Activated gamma-delta T cell treated with anti-CD3 and anti-CD28 coated beads, Interleukin-2, amount 50 U/mL, for 16 hours (primary cell): ENCODE measurements around the gene ARHGEF12.
A peak's percentile ranks its signal among the peaks of the same experiment; 100 is the strongest.

Source experiments
- DNase-seq: peaks from one replicate; pipeline ENCODE4 v3.0.0-alpha.2; 2020; ENCODE audit warnings: low read depth

Gene ARHGEF12

DNA sequence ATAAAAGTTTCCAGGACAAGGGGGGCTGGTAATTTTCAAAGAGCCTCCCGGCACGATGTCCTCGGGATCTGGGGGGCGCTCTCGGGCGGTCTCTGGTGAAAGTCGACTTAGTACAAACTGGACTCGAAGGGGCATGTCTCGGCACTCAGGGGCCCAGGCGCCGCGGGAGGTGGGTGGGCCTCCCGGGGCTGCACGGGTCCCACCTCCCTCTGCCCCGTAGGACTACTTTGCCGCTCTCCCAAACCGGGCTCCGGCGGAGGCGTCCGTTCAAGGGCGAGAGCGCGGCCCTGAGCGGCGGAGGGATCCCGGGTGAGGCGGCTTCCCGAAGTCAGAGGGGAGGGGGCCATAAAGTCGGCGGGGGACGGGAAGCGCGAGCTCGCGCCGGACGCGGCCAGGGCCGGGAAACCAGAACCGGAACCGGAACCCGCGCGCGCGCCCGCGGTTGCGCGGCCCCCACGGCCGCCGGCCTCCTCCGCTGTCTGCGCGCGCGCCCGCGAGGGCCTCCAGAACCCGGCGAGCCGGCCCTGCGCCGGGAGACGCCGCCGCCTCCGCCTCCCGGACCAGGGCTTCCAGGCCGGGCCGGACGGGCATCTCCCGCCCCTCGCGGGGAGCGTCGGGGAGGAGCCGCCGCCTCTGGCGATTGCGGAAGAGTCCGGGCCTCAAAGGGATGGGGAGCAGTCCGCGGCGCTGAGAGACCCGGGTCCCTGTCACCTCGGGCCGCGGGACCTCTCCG lies at the start of gene ARHGEF12:
Gene ARHGEF12 (plus strand): TSS at position 506 of the 733 bp plus-strand sequence. CDS start 831 bp downstream, outside the sequence.
- DNase-seq = peak; percentile 40

GRCh38 chr11:120288021-120288420 lies 48.2 kb upstream of the ARHGEF12 start:
- no peak for DNase-seq

DNA sequence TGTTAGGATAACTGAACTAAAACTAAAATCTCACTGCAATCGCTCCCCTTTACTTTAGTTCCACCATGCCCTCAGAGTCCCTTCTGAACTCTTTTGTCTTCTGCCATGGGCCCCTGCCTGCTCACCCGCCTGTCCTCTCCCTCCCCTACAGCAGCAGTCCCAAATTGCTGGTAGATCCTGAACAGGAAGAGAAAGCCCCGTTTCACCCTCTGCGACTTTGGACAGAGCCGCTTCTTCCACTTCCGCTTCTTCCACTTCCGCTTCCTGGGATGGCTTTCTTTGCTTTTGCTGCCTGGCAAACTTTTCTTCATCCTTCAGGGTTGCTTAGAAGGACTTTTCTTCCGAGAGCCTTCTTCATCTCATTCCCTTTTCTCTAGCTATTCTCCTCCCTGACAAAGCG lies 46.8 kb upstream of the ARHGEF12 start:
- no peak for DNase-seq

DNA sequence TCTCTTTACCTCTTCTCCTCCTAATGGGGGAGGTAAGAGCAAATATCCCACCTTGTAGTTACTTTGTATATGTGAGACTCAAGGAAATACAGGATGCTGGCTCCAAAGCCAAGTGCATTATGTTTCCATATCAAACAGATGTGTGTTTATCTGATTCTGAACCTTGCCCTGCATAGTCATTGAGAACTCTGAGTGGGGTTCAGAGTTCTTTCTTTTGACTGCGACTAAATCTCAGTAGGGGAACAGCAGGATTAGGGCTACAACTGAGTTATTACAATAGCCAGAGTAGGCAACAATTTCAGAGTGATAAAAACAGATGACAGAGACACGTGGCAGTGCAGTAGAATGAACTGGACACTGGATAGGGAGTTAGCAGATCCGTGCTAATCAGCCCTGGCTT lies 45.3 kb upstream of the ARHGEF12 start:
- no peak for DNase-seq

- DNase-seq = no peak
Measured at GRCh38 chr11:120293038-120293800, 43.0 kb upstream of the ARHGEF12 start.

DNA sequence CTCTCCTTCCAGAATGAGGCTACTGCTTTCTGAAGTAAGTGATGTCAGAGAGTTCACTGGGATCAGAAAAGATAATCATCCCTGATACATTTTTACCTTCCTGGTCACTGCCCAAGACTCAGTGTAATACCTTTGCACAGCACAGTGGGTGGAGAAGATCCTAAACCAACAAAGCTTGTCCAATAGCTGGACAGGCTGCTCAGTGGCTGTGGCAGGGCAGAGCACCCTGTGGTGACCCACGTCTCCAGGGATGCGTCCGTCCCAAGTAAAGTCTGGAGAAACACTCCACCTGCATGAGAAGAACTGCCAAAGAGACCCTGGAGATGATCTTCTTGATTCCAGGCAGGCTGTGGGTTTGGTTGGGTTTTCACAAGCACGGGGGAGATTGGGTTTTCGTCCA lies 42.1 kb upstream of the ARHGEF12 start:
- no peak for DNase-seq

GRCh38 chr11:120295099-120295498 lies 41.1 kb upstream of the ARHGEF12 start:
- DNase-seq = no peak

GRCh38 chr11:120296554-120296953 lies 39.7 kb upstream of the ARHGEF12 start:
- DNase-seq = no peak

DNA sequence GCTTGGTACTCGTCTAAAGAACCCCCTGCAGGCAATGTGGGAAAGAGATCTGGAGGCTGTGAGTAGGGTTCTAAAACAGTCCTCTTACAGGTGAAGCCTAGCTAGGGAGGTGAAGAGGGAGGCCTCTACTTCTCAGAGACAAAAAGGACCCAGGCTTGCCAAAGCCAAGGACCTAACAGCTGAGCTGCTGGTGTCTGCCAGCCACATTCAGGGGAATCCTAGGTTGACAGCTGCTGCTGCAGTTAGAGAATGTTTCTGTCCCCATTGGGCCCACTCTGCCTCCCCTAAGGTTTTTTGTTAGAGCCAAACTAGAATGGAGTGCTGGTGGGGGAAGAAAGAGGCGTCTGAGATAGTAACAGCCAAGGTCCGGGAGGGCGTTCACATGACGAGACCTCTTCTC lies 37.8 kb upstream of the ARHGEF12 start:
- no peak for DNase-seq

- no peak for DNase-seq
Measured at GRCh38 chr11:120302001-120302805, 34.0 kb upstream of the ARHGEF12 start.

DNA sequence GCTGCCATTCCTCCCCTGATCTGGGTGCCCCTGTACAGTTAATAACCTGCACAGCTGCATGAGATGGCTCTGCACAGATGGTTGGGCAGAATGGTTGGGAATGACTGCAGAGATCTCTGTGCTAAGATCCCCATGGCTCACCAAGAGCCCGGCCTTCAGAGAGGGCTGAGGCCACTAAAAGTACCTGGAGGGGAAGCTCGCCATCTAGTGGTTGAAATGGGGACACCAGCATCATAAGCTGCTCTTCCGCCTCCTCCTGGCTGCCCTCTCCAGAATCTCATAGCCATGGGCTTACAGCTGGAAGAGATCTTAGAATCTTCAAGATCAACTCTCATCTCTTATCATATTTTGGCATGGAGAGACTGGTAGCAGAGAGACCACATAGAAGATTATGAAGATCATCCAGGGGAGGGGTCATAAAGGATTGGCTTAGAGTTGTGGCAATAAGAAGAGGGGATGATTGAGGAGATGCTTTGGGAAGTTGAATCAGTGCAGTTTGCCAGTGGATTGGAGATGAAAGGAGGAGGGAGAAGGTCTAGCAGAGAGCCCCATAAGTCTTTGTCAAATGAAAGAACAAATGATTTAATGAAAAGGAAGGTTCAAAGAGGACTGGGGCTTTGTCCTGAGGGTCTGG lies 33.1 kb upstream of the ARHGEF12 start:
- DNase-seq = peak; percentile 49

- DNase-seq = no peak
Measured at GRCh38 chr11:120304526-120304925, 31.7 kb upstream of the ARHGEF12 start.

- DNase-seq = no peak
Measured at GRCh38 chr11:120305286-120305685, 30.9 kb upstream of the ARHGEF12 start.

DNA sequence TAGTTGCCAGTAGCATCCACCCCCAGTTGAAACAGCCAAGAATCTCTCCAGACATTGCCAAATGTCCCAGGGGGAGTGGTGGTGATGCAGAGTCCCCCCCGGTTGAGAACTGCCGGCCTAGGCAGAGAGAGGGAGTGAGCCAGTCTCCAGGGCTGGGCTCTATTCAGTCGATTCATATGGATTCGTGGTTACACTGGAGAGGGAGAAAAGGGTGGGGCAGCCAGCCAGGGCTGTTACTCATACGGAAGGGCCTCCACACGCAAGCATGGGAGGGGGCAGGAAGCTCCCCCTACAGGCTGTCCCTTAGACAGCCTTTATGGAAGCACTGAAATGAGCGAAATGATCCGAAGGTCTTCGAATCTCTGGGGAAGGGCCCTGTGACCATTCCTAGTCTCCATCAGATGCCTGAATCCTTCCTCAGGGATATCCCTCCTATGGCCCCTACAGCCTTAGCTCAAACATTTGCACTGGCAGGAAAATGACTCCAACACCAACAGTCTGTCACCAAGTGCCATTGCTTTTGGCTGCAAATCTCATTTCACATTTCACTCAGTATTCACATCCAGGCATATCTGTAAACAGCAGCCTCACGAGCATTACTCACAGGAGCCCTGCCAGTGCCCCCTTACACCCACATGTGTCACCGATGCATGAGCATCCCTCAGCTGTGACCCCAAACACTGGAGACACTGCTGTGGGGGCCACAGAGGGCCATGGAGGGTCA lies 29.5 kb upstream of the ARHGEF12 start:
- no peak for DNase-seq

DNA sequence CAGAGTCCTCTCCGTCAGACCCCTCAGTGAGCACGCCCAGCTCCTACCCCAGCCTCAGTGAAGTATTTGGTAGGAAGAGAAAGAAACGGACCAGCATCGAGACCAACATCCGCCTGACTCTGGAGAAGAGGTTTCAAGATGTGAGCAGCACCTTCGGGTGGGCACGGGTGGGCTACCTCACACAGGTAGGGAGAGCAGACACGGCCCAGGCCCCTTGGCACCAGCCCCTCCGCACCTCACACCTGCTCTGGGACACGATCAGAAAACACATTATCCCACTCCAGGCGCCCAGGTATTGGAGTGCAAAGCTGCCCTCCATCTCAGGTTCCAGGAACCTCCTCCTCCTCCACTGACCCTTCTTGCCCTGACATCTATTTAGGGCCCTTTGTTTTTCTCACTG lies 28.7 kb upstream of the ARHGEF12 start:
- DNase-seq = no peak

GRCh38 chr11:120308081-120308480 lies 28.1 kb upstream of the ARHGEF12 start:
- DNase-seq = no peak

DNA sequence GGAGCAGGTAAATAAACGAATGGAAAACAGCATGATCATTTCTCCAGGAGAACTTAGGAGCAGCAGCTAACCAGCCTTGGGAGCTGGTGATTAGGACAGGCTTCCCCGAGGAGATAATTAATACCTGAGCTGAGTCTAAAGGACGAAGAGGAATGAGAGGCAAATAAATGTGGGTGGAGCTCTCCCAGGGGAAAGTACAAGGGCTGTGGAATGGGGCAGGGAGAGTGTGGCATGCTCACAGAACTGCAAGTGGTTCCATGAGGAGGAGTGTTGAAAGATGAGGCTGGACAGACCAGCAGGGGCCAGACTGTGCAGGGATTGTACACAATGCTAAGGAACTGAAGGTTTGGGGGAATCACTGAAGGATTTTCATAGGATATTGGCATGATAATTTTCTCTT lies 25.3 kb upstream of the ARHGEF12 start:
- no peak for DNase-seq

GRCh38 chr11:120314861-120315260 lies 21.4 kb upstream of the ARHGEF12 start:
- no peak for DNase-seq

DNA sequence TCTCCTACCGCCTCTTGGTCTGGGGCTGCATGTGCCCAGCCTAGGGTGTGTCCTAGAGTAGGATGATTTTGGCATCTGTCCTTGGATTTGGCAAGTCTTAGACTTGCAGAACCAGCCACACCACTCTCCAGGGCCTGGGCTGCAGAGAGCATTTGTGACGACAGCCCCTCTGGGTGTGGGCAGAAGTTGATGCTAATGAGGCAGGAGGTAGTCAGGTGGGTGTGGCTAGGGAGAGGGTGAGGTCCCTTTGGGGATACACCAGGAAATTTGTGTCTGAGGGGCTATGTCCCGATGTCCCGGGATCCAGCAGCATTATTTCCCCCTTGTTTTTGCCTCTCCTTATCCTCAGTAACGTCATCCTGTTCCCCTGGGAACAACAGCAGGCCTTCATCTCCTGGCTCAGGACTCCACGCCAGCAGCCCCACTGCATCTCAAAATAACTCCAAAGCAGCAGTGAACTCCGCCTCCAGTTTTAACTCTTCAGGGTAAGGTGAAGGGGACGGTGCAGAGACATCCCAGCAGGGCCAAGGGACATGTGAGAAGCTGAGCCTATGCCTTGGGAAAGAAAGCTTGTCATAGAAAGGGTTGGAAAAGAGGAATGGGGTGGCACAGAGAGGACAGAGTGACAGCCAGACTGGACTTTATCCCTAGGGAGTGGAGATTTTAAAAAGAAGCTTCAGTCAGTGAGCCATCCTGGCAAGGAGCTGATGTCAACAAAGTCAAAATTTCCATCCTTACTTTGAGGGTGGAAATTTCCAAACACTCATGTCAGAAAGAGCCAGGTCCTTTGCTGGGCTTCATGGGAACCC lies 19.1 kb upstream of the ARHGEF12 start:
- no peak for DNase-seq

DNA sequence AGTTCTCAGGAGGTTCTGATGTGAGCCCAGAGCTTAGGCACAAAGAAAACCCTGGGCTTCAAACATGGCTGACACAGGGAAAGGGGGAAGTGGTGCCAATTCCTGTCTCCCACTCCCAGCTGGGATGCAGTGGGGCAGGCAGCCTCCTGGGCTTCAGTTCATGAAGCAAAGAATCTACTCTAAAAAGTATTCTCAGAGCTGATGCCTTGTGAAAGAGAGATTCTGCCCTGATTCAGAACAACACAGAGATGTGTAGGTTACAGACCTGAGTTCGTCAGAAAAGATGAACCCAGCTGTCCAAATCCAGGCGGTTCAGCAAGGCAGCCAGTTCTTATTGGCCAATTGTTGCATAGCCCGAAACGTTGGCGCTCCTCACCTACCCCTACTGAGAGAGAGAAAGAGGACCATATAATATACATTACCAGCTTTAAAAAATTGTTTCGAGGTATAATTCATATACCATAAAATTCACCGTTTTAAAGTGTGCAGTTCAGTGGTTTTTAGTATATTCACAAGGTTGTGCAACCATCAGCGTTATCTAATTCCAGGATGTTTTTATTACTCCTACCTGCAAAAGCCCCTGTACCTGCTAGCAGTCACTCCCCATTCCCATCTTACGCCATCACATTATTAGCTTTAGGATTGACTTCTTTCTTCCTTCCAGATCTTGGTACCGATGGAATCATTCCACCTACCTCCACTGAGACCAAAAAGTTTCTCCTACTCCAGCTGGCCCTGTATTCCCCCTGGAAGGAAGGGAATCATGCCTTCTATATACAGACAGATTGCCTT lies 18.3 kb upstream of the ARHGEF12 start:
- DNase-seq = no peak
